Nephron progenitor cell (in vitro differentiated cells): Measurements from ENCODE around the gene FASTK.

Experiments
- DNase-seq: peaks from one replicate; pipeline ENCODE4 v3.0.0; 2021
- H3K27ac Mint-ChIP-seq: 2 replicates; pipeline ENCODE4 v1.8.0; 2021; ENCODE audit warnings: mild to moderate bottlenecking, moderate library complexity, mixed read lengths
- H3K27me3 Mint-ChIP-seq: 2 replicates; pipeline ENCODE4 v1.8.0; 2021; ENCODE audit warnings: mild to moderate bottlenecking, low read depth, mixed read lengths; ENCODE audit not compliant: poor library complexity
- H3K36me3 Mint-ChIP-seq: 2 replicates; pipeline ENCODE4 v1.8.0; 2021; ENCODE audit warnings: low read depth, mixed read lengths
- H3K4me1 Mint-ChIP-seq: 2 replicates; pipeline ENCODE4 v1.8.0; 2021; ENCODE audit warnings: mixed read lengths
- H3K4me3 Mint-ChIP-seq: 2 replicates; pipeline ENCODE4 v1.8.0; 2021; ENCODE audit warnings: mild to moderate bottlenecking, moderate library complexity, mixed read lengths
- H3K9me3 Mint-ChIP-seq: 2 replicates; pipeline ENCODE4 v1.8.0; 2021; ENCODE audit warnings: mild to moderate bottlenecking, moderate library complexity, mixed read lengths
- TF ChIP-seq, protein P1 (sequence below): fragments of 200-600 bp; sonication (generic); IDR thresholded peaks from 2 replicates; pipeline ENCODE4 v1.5.0; 2021; ENCODE audit warnings: antibody characterized with exemption

Gene FASTK

GRCh38 chr7:151126491-151127137 lies 46.0 kb upstream of the FASTK start:
- Mint-ChIP-seq H3K4me1 (peaks cover 59% of the 10 kb centered on the region), H3K4me3 (peak overlapping the region; percentile 64), H3K27me3 (peaks cover 42% of the 10 kb centered on the region), H3K27ac (no peak overlapping the region), H3K9me3 (no peaks in the 10 kb centered on the region), H3K36me3 (peaks cover 44% of the 10 kb centered on the region)
- DNase-seq, result no peak
- TF ChIP-seq, protein P1, sequence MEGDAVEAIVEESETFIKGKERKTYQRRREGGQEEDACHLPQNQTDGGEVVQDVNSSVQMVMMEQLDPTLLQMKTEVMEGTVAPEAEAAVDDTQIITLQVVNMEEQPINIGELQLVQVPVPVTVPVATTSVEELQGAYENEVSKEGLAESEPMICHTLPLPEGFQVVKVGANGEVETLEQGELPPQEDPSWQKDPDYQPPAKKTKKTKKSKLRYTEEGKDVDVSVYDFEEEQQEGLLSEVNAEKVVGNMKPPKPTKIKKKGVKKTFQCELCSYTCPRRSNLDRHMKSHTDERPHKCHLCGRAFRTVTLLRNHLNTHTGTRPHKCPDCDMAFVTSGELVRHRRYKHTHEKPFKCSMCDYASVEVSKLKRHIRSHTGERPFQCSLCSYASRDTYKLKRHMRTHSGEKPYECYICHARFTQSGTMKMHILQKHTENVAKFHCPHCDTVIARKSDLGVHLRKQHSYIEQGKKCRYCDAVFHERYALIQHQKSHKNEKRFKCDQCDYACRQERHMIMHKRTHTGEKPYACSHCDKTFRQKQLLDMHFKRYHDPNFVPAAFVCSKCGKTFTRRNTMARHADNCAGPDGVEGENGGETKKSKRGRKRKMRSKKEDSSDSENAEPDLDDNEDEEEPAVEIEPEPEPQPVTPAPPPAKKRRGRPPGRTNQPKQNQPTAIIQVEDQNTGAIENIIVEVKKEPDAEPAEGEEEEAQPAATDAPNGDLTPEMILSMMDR, result no peak

DNA sequence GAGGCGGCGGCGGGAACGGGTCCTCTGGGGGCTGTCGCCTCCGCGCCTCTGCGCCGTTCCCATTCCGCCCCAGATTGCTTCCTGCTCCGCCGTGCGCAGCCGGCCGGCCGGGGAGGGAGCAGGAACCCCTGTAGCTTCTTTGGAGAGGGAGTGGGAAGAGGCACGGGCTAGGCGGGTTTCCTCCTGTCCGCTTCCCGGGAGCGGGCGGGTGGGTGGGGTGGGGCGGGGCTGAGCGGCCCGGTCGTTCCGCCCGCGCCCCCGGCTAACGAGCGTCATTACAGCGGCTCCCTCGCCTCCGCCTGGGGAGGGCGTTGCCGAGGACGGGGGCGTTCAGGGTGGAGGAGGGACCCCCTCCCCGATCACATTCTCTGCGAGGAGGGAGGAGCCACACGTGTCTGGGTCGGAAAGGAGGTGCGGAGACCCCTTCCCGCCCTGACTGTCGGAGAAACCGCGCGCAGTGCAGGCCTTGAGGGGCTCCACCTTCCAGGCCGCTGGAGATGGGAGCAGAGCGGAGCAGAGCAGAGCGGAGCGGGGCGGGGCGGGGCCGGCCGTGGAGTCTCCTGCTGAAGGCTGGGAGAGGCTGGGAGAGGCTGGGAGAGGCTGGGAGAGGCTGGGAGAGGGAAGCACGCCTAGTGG lies 45.4 kb upstream of the FASTK start:
- Mint-ChIP-seq H3K27ac (no peak overlapping the region), H3K4me3 (peak overlapping the region; percentile 81), H3K36me3 (peaks cover 46% of the 10 kb centered on the region), H3K9me3 (no peaks in the 10 kb centered on the region), H3K27me3 (peaks cover 43% of the 10 kb centered on the region), H3K4me1 (peaks cover 52% of the 10 kb centered on the region)
- TF ChIP-seq, protein P1, result no peak
- DNase-seq, result peak; percentile 61

- TF ChIP-seq, protein P1, result no peak
- H3K36me3 Mint-ChIP-seq, result peaks cover 50% of the 10 kb centered on the region
- peaks cover 48% of the 10 kb centered on the region for H3K27me3 Mint-ChIP-seq
- peak; percentile 76 for DNase-seq
- H3K9me3 Mint-ChIP-seq, result no peaks in the 10 kb centered on the region
- peaks cover 47% of the 10 kb centered on the region for H3K4me1 Mint-ChIP-seq
- H3K27ac Mint-ChIP-seq, result no peak overlapping the region
- peak overlapping the region; percentile 81 for H3K4me3 Mint-ChIP-seq
Measured at GRCh38 chr7:151125470-151125845, 44.8 kb upstream of the FASTK start.

- H3K4me3 Mint-ChIP-seq, result peak overlapping the region; percentile 34
- H3K4me1 Mint-ChIP-seq, result peaks cover 42% of the 10 kb centered on the region
- H3K27ac Mint-ChIP-seq, result no peak overlapping the region
- DNase-seq, result no peak
- TF ChIP-seq, protein P1, result no peak
- peaks cover 52% of the 10 kb centered on the region for H3K36me3 Mint-ChIP-seq
- H3K27me3 Mint-ChIP-seq, result peaks cover 48% of the 10 kb centered on the region
- no peaks in the 10 kb centered on the region for H3K9me3 Mint-ChIP-seq
Measured at GRCh38 chr7:151124899-151125399, 44.3 kb upstream of the FASTK start.

- Mint-ChIP-seq H3K4me3 (peak overlapping the region; percentile 34), H3K27me3 (peaks cover 48% of the 10 kb centered on the region), H3K36me3 (peaks cover 52% of the 10 kb centered on the region), H3K9me3 (no peaks in the 10 kb centered on the region), H3K27ac (no peak overlapping the region), H3K4me1 (peaks cover 41% of the 10 kb centered on the region)
- TF ChIP-seq, protein P1, result no peak
- no peak for DNase-seq
Measured at GRCh38 chr7:151124481-151124880, 43.9 kb upstream of the FASTK start.
